Spinal cord (tissue), 10 donors: Measurements from ENCODE around the gene FBXO10. TPM values are rescaled to one million over a fixed set of nuclear protein-coding genes. Genes with fewer than 3 reads are reported as not detected.
A peak's percentile ranks its signal among the peaks of the same experiment; 100 is the strongest.
"Not testable (repeated sequence)": the region's sequence is repeated elsewhere in the genome, so short reads cannot be mapped to it uniquely, and the experiment has no call there.

Experiments
- DNase-seq, 6 donors: peaks; one replicate each; pipeline versions ENCODE4 v3.0.0 to v3.0.0-alpha.2; 2013 to 2015; ENCODE audit warnings: low spot score in 6 of 6, low read depth in 4 of 6
- H3K27ac ChIP-seq: one replicate; pipeline ENCODE4 v1.5.1; 2013; ENCODE audit warnings: low read depth, low read length, control low read depth
- H3K27me3 ChIP-seq: one replicate; pipeline ENCODE4 v1.6.1; 2013; ENCODE audit warnings: low read length; ENCODE audit not compliant: control insufficient read depth, insufficient read depth
- H3K36me3 ChIP-seq: one replicate; pipeline ENCODE4 v1.6.1; 2013; ENCODE audit warnings: low read length; ENCODE audit not compliant: control insufficient read depth, insufficient read depth
- H3K4me1 ChIP-seq: one replicate; pipeline ENCODE4 v1.6.1; 2013; ENCODE audit warnings: low read length; ENCODE audit not compliant: control insufficient read depth, insufficient read depth
- H3K4me3 ChIP-seq: one replicate; pipeline ENCODE4 v1.5.1; 2013; ENCODE audit warnings: low read depth, low read length, control low read depth
- H3K9me3 ChIP-seq: one replicate; pipeline ENCODE4 v1.6.1; 2013; ENCODE audit warnings: low read length; ENCODE audit not compliant: control insufficient read depth, insufficient read depth
- WGBS: methylation state at CpG from one replicate; pipeline ENCODE4 v1.1.5; 2013; ENCODE audit warnings: missing lambda C conversion rate; ENCODE audit not compliant: insufficient coverage; 5-methylcytosine and 5-hydroxymethylcytosine counted together
- polyA plus RNA-seq, 2 donors: library from polyadenylated mRNA; unstranded; fragments of 120-200 nt; gene quantifications; one replicate each; pipeline ENCODE4 v1.2.1, GENCODE V29; 2013; ENCODE audit not compliant: insufficient read length in 2 of 2
- total RNA-seq, 2 donors: library from RNA; depleted of rRNA in 1 of 2; stranded (reverse); fragments of 120-200 nt in 1 of 2; fragments of >200 nt in 1 of 2; gene quantifications; one replicate each; pipeline versions ENCODE4 v1.2.3 to v1.2.4, GENCODE V29; 2013 to 2014
- donor health status: healthy.

Gene FBXO10
- total and polyA plus RNA-seq, 4 donors: 15.3 to 23.4 (median 17.3) TPM

GRCh38 chr9:37497320-37497719 is 78.9 kb downstream of the FBXO10 start:
- Histone ChIP-seq H3K9me3 (no peaks in the 10 kb centered on the region), H3K27ac (no peak overlapping the region), H3K27me3 (no peaks in the 10 kb centered on the region), H3K36me3 (peaks cover 65% of the 10 kb centered on the region), H3K4me3 (no peak overlapping the region), H3K4me1 (no peaks in the 10 kb centered on the region)
- no peak for DNase-seq
- no CpG with 5 or more reads among the region's 3 CpGs for WGBS

DNA sequence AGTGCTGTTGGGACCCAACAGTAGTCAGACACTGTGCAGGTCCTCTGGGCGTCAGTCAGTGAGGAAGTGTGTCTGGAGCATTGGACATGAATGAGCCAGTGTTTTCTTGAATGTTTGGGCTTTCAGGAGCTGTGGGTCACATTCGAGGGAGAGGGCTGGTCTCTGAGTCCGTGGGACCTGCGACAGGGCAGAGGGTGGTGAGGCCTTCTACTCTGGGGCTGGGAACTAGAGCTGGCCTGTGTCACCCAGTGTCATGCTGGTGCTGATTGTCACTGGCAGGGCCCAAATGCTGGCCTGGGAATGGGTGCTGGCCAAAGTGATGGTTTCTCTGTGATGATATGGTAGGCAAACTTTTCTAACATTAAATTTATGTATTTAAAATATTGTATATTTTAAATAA is 80.2 kb downstream of the FBXO10 start:
- no peaks in the 10 kb centered on the region for H3K4me1 ChIP-seq
- no peak overlapping the region for H3K4me3 ChIP-seq
- no peaks in the 10 kb centered on the region for H3K27me3 ChIP-seq
- no peak for DNase-seq
- no peak overlapping the region for H3K27ac ChIP-seq
- WGBS: 85% methylated on average over 4 of the region's 4 CpGs
- no peaks in the 10 kb centered on the region for H3K9me3 ChIP-seq
- H3K36me3 ChIP-seq: peaks cover 62% of the 10 kb centered on the region

GRCh38 chr9:37495571-37495970 is 80.6 kb downstream of the FBXO10 start:
- Histone ChIP-seq H3K4me1 (no peaks in the 10 kb centered on the region), H3K27me3 (no peaks in the 10 kb centered on the region), H3K4me3 (no peak overlapping the region), H3K36me3 (peaks cover 57% of the 10 kb centered on the region), H3K27ac (no peak overlapping the region), H3K9me3 (no peaks in the 10 kb centered on the region)
- DNase-seq: no peak
- WGBS: 97% methylated on average over 5 of the region's 5 CpGs

GRCh38 chr9:37491939-37492338 is 84.2 kb downstream of the FBXO10 start:
- Histone ChIP-seq H3K4me1 (peaks cover 3% of the 10 kb centered on the region), H3K4me3 (no peak overlapping the region), H3K9me3 (no peaks in the 10 kb centered on the region), H3K27ac (no peak overlapping the region), H3K27me3 (no peaks in the 10 kb centered on the region), H3K36me3 (peaks cover 35% of the 10 kb centered on the region)
- WGBS: no CpG with 5 or more reads among the region's 1 CpG
- no peak for DNase-seq

- H3K4me3 ChIP-seq: peak overlapping the region; percentile 82
These were observed 89.3 kb downstream of the FBXO10 start for GRCh38 chr9:37486616-37487548.

GRCh38 chr9:37486256-37486615 is 89.9 kb downstream of the FBXO10 start:
- 3% methylated on average over 7 of the region's 7 CpGs for WGBS

More at GRCh38 chr9:37486616-37487548, 89.3 kb downstream of the FBXO10 start:
- 25% methylated on average over 5 of the region's 7 CpGs for WGBS
- Histone ChIP-seq H3K27ac (peak overlapping the region; percentile 19), H3K9me3 (no peaks in the 10 kb centered on the region), H3K4me1 (peaks cover 24% of the 10 kb centered on the region), H3K27me3 (no peaks in the 10 kb centered on the region), H3K36me3 (peaks cover 8% of the 10 kb centered on the region)
- DNase-seq: peak in 1 of 6 donors; percentile 72

DNA sequence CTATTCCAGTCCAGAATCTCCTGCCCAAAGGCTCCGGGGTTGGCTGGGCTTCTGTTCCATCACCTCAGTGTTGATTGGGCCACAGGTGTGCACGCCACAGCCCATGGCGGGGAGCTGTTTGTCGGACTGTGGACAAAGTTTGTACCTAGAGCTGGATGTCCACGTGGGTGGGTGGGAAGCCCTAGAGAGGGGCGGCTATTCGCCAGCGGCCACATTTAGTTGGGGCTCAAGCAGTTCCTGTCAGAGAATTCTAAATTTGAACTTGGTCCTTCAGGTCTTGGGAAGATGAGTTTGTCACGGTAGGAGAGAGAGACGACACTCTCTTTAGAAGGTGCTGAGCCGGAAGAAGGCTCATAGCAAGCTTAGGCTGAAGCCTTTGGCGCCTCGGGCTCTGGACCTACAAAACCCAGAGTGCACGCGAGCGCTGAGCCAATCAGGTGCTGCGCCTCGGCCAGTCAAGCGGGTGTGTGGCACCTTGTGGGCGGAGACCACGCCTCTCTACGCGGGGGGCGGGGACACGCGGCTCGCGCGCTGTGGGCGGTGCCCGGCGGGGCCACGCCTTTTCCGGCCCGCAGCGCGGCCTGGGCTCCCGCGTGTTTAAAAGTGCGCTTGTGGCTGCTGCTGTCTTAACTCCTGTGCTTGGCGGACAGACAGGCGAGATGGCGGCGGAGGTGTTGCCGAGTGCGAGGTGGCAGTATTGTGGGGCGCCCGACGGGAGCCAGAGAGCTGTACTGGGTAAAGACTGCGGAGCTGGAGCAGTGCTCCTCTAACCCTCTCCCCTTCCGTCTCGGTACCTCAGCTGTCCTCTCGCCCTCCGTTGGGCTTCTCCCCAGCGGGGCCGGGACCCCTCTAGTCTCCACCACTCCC is 90.6 kb downstream of the FBXO10 start, which contains the start of gene POLR1E:
POLR1E (plus strand) TSS at position 560 of the 867 bp plus-strand sequence; CDS start at position 660, 100 bp downstream.
- Histone ChIP-seq H3K36me3 (peaks cover 4% of the 10 kb centered on the region), H3K9me3 (no peaks in the 10 kb centered on the region), H3K4me3 (peak within 1 kb of the TSS; percentile 82), H3K4me1 (peaks cover 24% of the 10 kb centered on the region), H3K27me3 (no peaks in the 10 kb centered on the region), H3K27ac (peak within 1 kb of the TSS; percentile 37)
- peak; percentile 70 to 98 (median 84) for DNase-seq
- WGBS: 4% methylated on average over 56 of the region's 56 CpGs

More at GRCh38 chr9:37486256-37486615, 89.9 kb downstream of the FBXO10 start:
- Histone ChIP-seq H3K27ac (peak overlapping the region; percentile 35), H3K27me3 (no peaks in the 10 kb centered on the region), H3K36me3 (peaks cover 4% of the 10 kb centered on the region), H3K4me3 (peak overlapping the region; percentile 82), H3K9me3 (no peaks in the 10 kb centered on the region), H3K4me1 (peaks cover 24% of the 10 kb centered on the region)
- no peak for DNase-seq

DNA sequence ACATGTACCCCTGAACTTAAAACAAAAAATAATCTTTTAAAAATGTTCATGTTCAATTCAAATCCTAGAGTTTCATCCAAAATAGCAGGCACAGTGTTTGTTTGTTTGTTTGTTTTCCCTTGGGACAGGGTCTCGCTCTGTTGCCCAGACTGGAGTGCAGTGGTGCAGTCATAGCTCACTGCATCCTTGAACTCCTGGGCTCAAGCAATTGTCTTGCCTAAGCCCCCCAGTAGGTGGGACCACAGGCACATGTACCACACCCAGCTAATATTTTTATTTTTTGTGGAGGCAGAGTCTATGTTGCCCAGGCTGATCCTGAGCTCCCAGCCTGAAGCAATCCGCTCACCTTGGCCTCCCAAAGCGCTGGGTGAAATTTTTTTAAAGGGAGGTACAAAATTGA is 95.4 kb downstream of the FBXO10 start:
- H3K27ac ChIP-seq: no peak overlapping the region
- DNase-seq: no peak
- peaks cover 10% of the 10 kb centered on the region for H3K4me1 ChIP-seq
- H3K9me3 ChIP-seq: no peaks in the 10 kb centered on the region
- H3K27me3 ChIP-seq: no peaks in the 10 kb centered on the region
- no peaks in the 10 kb centered on the region for H3K36me3 ChIP-seq
- 80% methylated on average over 1 of the region's 3 CpGs for WGBS
- H3K4me3 ChIP-seq: no peak overlapping the region

DNA sequence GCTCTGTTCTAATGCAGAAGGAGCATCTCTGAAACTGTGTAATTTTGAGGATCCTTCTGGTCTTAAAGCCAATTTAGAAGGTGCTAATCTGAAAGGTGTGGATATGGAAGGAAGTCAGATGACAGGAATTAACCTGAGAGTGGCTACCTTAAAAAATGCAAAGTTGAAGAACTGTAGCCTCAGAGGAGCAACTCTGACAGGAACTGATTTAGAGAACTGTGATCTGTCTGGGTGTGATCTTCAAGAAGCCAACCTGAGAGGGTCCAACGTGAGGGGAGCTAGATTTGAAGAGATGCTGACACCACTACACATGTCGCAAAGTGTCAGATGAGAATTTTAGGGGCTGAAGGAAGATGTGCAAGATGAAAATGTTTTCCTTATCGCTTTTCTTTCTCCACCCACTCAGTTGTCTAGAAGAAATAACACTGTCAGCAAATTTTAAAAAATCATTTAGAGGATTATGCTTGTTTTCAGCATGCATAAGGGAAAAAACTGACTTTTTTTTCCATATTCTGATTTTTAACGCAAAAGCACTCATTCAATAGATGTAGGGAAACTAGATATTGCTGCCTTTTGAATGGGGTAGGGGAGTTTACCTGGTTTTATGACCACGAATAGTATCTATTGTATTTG is 98.1 kb downstream of the FBXO10 start:
- H3K9me3 ChIP-seq, H3K36me3 ChIP-seq, H3K4me3 ChIP-seq, H3K27ac ChIP-seq, H3K4me1 ChIP-seq, DNase-seq, H3K27me3 ChIP-seq: not testable (repeated sequence)
- 83% methylated on average over 1 of the region's 5 CpGs for WGBS
